SK-N-MC (cell line): ENCODE measurements around the gene ATXN1L.

ENCODE experiments used
- EZH2 ChIP-seq: fragments of 200-600 bp; sonication (generic); IDR thresholded peaks from one replicate; pipeline ENCODE4 v1.6.1; 2017; ENCODE audit warnings: antibody characterized with exemption
- POLR2AphosphoS5 ChIP-seq: IDR thresholded peaks from 2 replicates; pipeline ENCODE4 v1.6.1; 2012; ENCODE audit warnings: mild to moderate bottlenecking, low read depth, low read length, borderline replicate concordance

- TF ChIP-seq POLR2AphosphoS5 (no peak), EZH2 (no peak)
Measured at GRCh38 chr16:71902656-71903365, 57.0 kb downstream of the ATXN1L start.
